ENCODE measurements around the gene DHCR7.

The DHCR7 gene

DNA sequence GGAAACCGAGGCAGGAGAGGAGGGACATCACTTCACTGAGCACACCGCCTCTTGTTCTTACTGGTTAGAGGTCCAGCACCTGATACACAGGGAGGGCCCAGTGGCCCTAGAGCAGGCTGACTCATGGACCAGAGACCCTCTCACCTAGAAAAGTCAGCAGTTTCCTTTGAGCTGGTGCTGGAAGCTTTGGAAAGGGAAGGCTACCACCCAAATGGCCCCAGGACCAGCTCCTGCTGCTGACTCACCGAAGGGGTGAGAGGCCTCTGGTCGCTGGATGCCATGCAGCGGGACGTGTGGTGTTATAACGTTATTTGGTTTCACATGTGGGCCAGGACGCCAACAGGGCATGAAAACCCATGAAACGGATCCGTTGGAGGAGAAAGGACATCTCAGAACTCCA, 8.6 kb upstream of the DHCR7 start:
- no peak for DNase-seq (ENCODE audit: low read depth)

- no peak for DNase-seq (ENCODE audit: low read depth)
These were observed 8.1 kb upstream of the DHCR7 start for GRCh38 chr11:71456294-71456693.

GRCh38 chr11:71454470-71455113, 6.4 kb upstream of the DHCR7 start:
- peak; percentile 39 for DNase-seq (ENCODE audit: low read depth)

GRCh38 chr11:71453918-71454304, 5.7 kb upstream of the DHCR7 start:
- DNase-seq (ENCODE audit: low read depth): no peak

- peak; percentile 92 for DNase-seq (ENCODE audit: low read depth)
These were observed 5.1 kb upstream of the DHCR7 start, which contains the start of gene NADSYN1 for GRCh38 chr11:71453037-71453917. Gene NADSYN1 (plus strand): TSS chr11:71453203. CDS start chr11:71453297, 94 bp downstream.

- peak; percentile 63 for DNase-seq (ENCODE audit: low read depth)
These were observed 4.2 kb upstream of the DHCR7 start for GRCh38 chr11:71452199-71453036.

GRCh38 chr11:71451596-71452198, 3.5 kb upstream of the DHCR7 start:
- no peak for DNase-seq (ENCODE audit: low read depth)

- no peak for DNase-seq (ENCODE audit: low read depth)
These were observed 2.7 kb upstream of the DHCR7 start for GRCh38 chr11:71450939-71451338.

GRCh38 chr11:71450507-71450906, 2.3 kb upstream of the DHCR7 start:
- DNase-seq (ENCODE audit: low read depth): no peak

- no peak for DNase-seq (ENCODE audit: low read depth)
These were observed 1.4 kb upstream of the DHCR7 start for GRCh38 chr11:71449596-71449995.

DNA sequence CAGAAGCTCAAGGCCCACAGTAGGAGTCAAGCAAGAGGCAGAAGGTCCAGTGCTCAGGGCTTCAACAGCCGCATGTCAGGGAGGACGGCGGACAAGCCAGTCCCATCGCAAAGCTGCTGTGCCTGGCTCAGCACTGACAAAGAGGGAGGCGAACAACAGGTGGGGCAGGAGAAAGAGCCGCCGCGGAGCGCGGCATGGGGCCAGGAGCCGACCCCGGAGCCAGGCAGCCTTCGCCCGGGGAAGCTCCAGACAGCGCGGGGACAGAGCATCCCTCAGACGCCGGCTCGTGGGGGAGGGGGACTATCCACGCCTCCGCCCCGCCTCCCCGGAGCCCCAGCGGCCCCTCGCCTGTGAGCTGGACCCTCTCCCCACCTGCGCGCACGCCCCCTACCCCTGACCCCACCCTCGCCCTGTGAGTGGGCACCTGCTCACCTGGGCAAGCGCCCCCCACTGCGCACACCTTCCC, 369 bp downstream of the DHCR7 start:
- DNase-seq (ENCODE audit: low read depth): no peak

- no peak for DNase-seq (ENCODE audit: low read depth)
These were observed 1.1 kb downstream of the DHCR7 start for GRCh38 chr11:71446942-71447688.

DNA sequence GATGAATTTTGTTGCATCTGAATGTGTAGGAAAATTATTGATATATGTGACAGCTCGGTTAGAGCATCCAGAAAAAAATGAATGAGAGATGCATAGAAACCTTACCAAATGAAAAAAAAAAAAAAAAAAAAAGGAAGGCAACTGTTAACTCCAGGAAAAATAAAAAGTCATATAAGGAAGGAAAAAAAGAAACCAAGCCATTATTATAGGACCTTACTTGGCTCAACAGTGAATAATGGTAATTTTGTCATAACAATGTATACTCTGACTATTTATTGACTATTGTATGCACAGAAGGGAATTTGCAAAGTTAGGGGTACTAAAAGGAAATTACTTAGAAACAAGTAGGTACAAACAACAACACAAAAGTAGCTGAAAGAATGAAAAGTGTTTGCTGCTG, 2.0 kb downstream of the DHCR7 start:
- no peak for DNase-seq (ENCODE audit: low read depth)

DNA sequence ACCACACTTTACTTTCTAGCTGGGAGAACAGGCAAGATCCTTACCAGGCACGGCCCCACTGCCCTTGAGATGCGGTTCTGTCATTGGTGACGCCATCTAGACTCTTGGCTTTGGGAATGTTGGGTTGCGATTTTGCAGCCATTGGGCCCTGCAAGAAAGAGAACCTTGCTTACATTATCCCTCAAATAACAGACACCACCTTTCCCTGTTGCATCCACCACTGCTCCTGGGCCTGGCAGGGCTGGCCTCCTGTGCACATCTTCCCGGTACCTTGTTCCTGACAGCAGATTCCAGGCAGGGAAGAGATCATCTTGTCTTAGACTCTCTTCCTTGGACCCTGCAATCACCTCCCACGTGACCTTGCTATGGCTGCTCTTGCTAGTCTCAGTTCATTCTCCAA, 3.4 kb downstream of the DHCR7 start:
- DNase-seq (ENCODE audit: low read depth): no peak

DNA sequence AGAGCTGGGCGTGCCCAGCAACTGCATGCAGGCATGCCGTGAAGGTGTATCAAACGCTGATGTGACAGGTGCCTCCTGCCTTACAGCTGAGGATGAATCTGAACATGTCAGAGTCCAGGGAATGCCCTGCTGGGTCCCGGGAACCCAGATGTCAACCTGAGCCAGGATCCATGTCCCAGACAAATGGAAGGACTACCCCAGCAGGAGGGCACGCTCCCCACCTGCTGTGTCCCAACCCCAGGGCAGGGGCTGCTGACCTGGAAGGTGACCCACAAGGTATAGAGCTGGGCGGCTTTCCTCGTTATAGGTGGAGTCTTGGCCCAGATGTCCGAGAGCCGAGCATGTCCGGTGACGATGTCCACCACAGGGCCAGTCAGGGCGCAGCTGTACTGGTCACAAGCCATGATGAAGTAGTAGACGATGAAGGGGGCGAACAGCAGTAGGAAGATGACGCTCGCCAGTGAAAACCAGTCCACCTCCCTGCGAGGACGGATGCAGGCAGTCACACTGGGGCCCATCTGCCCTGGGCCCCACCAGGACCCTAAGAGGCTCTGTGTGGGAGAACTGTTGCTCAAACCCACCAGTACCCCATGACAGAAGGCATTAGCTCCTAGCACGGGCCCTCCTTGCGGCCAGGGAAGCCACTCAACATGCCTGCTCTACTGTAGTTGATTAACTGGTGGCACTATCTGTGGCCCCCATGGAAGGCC, 4.3 kb downstream of the DHCR7 start:
- no peak for DNase-seq (ENCODE audit: low read depth)

GRCh38 chr11:71442880-71443279, 5.3 kb downstream of the DHCR7 start:
- DNase-seq (ENCODE audit: low read depth): no peak

DNA sequence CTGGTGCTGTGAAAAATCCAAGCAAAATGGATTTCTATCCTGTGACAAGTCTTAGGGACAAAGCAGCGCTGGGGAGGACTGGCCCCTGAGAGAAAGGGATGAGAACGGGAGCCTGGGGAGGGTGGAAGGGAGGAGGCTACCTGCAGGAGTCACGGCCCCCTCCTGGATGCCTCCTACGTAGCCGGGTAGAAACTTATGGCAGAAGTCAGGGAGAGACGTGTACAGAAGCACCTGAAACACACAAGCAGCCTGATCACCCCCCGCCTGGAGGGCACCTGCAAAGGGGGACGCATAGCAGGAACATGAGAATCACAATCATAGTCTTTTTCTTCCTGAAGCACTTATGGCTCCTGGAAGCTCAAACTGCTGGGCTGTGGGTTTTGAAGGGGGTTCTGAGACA, 6.1 kb downstream of the DHCR7 start:
- no peak for DNase-seq (ENCODE audit: low read depth)

- DNase-seq (ENCODE audit: low read depth): no peak
These were observed 6.9 kb downstream of the DHCR7 start for GRCh38 chr11:71441251-71441650.

DNA sequence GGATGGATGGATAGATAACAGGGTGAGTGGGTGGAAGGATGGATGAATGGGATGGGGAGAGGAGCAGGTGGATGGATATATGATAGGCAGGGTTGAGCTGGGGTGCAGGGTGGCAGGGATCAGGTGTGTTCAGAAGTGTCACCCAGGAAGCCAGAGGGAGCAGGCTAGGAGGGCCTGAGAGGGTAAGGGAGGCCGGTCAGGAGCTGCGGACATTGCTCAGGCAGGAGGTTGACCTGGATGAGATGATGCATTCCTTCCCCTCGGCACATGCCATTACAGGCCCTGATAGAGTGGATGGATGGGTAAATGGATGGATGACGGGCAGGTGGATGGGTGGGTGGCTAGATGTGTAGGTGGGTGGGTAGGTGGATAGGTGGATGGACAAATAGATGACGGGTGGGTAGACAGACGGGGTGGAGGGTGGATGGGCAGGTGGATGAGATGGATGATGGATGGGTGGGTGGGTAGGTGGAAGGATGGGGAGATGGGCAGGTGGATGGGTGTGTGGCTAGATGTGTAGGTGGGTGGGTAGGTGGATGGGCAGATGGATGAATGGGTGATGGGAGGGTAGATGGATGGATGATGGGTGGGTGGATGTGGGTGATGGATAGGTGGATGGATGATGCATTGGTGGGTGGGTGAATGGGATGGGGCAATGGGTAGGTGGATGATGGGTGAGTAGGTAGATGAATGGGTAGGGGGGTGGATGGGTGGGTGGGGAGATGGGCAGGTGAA, 8.0 kb downstream of the DHCR7 start:
- DNase-seq (ENCODE audit: low read depth): no peak

DNA sequence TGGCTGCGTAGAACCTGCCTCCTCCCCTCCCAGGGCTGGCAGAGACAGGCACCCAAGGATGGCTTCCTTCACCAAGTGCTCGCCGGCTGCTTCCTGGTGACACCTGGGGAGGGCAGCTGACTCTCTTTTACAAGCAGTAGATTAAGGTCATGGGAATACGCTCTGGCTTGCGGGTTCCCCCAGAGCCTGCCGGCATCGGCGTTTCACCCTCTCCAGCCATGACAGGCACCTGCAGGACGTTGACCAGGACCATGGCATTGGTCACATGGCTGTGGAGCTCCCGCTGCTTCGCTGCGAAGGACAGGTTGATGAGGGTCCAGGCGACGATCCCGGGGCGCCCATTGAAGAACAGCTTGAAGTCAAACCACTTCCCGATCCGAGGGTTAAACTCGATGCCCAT, 9.5 kb downstream of the DHCR7 start:
- no peak for DNase-seq (ENCODE audit: low read depth)
